ENCODE data around the gene PLIN3.

DNA sequence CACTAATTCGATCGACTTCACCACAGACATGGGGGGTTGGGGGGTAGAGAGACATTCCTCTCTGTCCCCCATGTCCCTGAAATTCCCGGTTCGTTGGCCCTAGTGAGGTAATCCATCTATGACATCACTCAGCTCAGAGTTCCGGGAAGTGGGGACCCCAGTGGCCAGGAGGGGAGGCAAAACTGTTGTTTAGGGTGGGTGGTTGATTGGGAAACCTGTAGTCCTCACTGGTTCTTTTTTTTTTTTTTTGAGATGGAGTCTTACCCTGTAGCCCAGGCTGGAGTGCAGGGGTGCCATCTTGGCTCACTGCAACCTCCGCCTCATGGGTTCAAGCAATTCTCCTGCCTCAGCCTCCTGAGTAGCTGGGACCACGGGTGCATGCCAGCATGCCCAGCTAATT is 35.3 kb upstream of the PLIN3 start, which contains the start of gene ARRDC5:
- no peak for TF ChIP-seq POLR2A (IDR thresholded peaks at IDR 0.05; ENCODE audit: low read depth, low read length)
- TF ChIP-seq, protein P1, sequence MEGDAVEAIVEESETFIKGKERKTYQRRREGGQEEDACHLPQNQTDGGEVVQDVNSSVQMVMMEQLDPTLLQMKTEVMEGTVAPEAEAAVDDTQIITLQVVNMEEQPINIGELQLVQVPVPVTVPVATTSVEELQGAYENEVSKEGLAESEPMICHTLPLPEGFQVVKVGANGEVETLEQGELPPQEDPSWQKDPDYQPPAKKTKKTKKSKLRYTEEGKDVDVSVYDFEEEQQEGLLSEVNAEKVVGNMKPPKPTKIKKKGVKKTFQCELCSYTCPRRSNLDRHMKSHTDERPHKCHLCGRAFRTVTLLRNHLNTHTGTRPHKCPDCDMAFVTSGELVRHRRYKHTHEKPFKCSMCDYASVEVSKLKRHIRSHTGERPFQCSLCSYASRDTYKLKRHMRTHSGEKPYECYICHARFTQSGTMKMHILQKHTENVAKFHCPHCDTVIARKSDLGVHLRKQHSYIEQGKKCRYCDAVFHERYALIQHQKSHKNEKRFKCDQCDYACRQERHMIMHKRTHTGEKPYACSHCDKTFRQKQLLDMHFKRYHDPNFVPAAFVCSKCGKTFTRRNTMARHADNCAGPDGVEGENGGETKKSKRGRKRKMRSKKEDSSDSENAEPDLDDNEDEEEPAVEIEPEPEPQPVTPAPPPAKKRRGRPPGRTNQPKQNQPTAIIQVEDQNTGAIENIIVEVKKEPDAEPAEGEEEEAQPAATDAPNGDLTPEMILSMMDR (IDR thresholded peaks at IDR 0.05; ENCODE audit: extremely low read depth in 1 of 2, insufficient read depth in 1 of 2, low read depth in 1 of 2, low read length in 2 of 2) = no peak
- TF ChIP-seq MAX (IDR thresholded peaks at IDR 0.05; ENCODE audit: insufficient read depth, insufficient read length) = no peak
- TF ChIP-seq POLR2AphosphoS5 (IDR thresholded peaks at IDR 0.05; ENCODE audit: insufficient read depth, low read depth, low read length) = no peak
- TF ChIP-seq EZH2 (IDR thresholded peaks at IDR 0.05; ENCODE audit: borderline replicate concordance, low read depth, low read length, severe bottlenecking) = no peak
- no peak for TF ChIP-seq JUN (IDR thresholded peaks at IDR 0.05; ENCODE audit: borderline replicate concordance, insufficient read depth, insufficient read length, low read depth)
